Mucosa of gallbladder (tissue), 1 donor: ENCODE results near the gene SCAF11. TPM values are rescaled to one million over a fixed set of nuclear protein-coding genes. Genes with fewer than 3 reads are reported as not detected.

Experiments
- DNase-seq: peaks from one replicate; pipeline ENCODE4 v3.0.0-alpha.2; 2020; ENCODE audit warnings: low spot score
- total RNA-seq: library from RNA; stranded (reverse); gene quantifications from one replicate; pipeline ENCODE4 v1.2.1, GENCODE V29; 2021
- donor health status: DM: no; HTN: no; CAD: no.

SCAF11 gene
- total RNA-seq, 1 donor from 2014 or later, result 98.7 TPM

- no peak for DNase-seq
Observed at GRCh38 chr12:45918818-45919217, 71.6 kb downstream of the SCAF11 start.

GRCh38 chr12:45915405-45915804 is 75.0 kb downstream of the SCAF11 start:
- no peak for DNase-seq

- DNase-seq, result no peak
Observed at GRCh38 chr12:45914090-45914489, 76.3 kb downstream of the SCAF11 start.

GRCh38 chr12:45913631-45914030 is 76.7 kb downstream of the SCAF11 start:
- DNase-seq, result no peak

- no peak for DNase-seq
Observed at GRCh38 chr12:45912774-45913173, 77.6 kb downstream of the SCAF11 start.

- no peak for DNase-seq
Observed at GRCh38 chr12:45909041-45909713, 81.2 kb downstream of the SCAF11 start.

GRCh38 chr12:45907955-45908354 is 82.4 kb downstream of the SCAF11 start:
- no peak for DNase-seq

- DNase-seq, result no peak
Observed at GRCh38 chr12:45898094-45898493, 92.3 kb downstream of the SCAF11 start.

GRCh38 chr12:45895961-45896360 is 94.4 kb downstream of the SCAF11 start:
- DNase-seq, result no peak

- no peak for DNase-seq
Observed at GRCh38 chr12:45893240-45893639, 97.1 kb downstream of the SCAF11 start.

GRCh38 chr12:45890276-45890675 is 100.1 kb downstream of the SCAF11 start:
- DNase-seq, result no peak

- no peak for DNase-seq
Observed at GRCh38 chr12:45887544-45887943, 102.8 kb downstream of the SCAF11 start.

- DNase-seq, result no peak
Observed at GRCh38 chr12:45886685-45887084, 103.7 kb downstream of the SCAF11 start.

- DNase-seq, result no peak
Observed at GRCh38 chr12:45883187-45883586, 107.2 kb downstream of the SCAF11 start.

GRCh38 chr12:45880533-45880932 is 109.8 kb downstream of the SCAF11 start:
- DNase-seq, result no peak

GRCh38 chr12:45879363-45879895 is 110.9 kb downstream of the SCAF11 start:
- DNase-seq, result no peak

GRCh38 chr12:45878630-45879255 is 111.6 kb downstream of the SCAF11 start:
- no peak for DNase-seq

GRCh38 chr12:45877069-45877468 is 113.3 kb downstream of the SCAF11 start:
- DNase-seq, result no peak

- DNase-seq, result no peak
Observed at GRCh38 chr12:45872446-45872845, 117.9 kb downstream of the SCAF11 start.
